HG03025 (cell line): Measurements from ENCODE around the gene PGC.

Experiments used
- ATAC-seq: cut with Tn5 transposase; IDR thresholded peaks from one replicate; pipeline ENCODE4 v1.9.1; 2021; ENCODE audit warnings: mild to moderate bottlenecking, moderate library complexity; ENCODE audit not compliant: unreplicated experiment, low FRiP score

Gene PGC

GRCh38 chr6:41717392-41717736, 29.8 kb downstream of the PGC start:
- no peak for ATAC-seq

GRCh38 chr6:41716516-41717391, 30.4 kb downstream of the PGC start:
- ATAC-seq: no peak

- no peak for ATAC-seq
Observed at GRCh38 chr6:41715795-41716515, 31.2 kb downstream of the PGC start.

- no peak for ATAC-seq
Observed at GRCh38 chr6:41714556-41715273, 32.5 kb downstream of the PGC start.

GRCh38 chr6:41713650-41714291, 33.4 kb downstream of the PGC start:
- ATAC-seq: no peak

GRCh38 chr6:41713159-41713649, 34.0 kb downstream of the PGC start:
- ATAC-seq: no peak

GRCh38 chr6:41712651-41713103, 34.5 kb downstream of the PGC start:
- ATAC-seq: no peak

GRCh38 chr6:41711323-41712038, 35.7 kb downstream of the PGC start:
- ATAC-seq: no peak

- ATAC-seq: no peak
Observed at GRCh38 chr6:41709375-41709774, 37.8 kb downstream of the PGC start.

GRCh38 chr6:41708856-41709255, 38.3 kb downstream of the PGC start:
- no peak for ATAC-seq

- no peak for ATAC-seq
Observed at GRCh38 chr6:41707565-41708200, 39.5 kb downstream of the PGC start.

GRCh38 chr6:41706876-41707564, 40.2 kb downstream of the PGC start:
- ATAC-seq: no peak

GRCh38 chr6:41705996-41706835, 41.0 kb downstream of the PGC start:
- ATAC-seq: peak; percentile 53

- ATAC-seq: no peak
Observed at GRCh38 chr6:41705311-41705995, 41.7 kb downstream of the PGC start.

GRCh38 chr6:41704656-41705310, 42.4 kb downstream of the PGC start:
- ATAC-seq: no peak

- ATAC-seq: no peak
Observed at GRCh38 chr6:41704028-41704427, 43.2 kb downstream of the PGC start.
